ES-I3 (cell line): Measurements from ENCODE around the gene ZNF497.
A peak's percentile ranks its signal among the peaks of the same experiment; 100 is the strongest.
"Not testable (repeated sequence)": the region's sequence is repeated elsewhere in the genome, so short reads cannot be mapped to it uniquely, and the experiment has no call there.

Experiments
- H3K36me3 ChIP-seq: 2 replicates; pipeline ENCODE4 v1.6.1; 2013; ENCODE audit warnings: mild to moderate bottlenecking, low read length, control low read depth, moderate library complexity; ENCODE audit not compliant: insufficient read depth
- H3K4me1 ChIP-seq: 2 replicates; pipeline ENCODE4 v1.6.1; 2013; ENCODE audit warnings: mild to moderate bottlenecking, control low read depth, low read length; ENCODE audit not compliant: insufficient read depth
- H3K9ac ChIP-seq: 2 replicates; pipeline ENCODE4 v1.6.1; 2013; ENCODE audit warnings: low read depth, mild to moderate bottlenecking, low read length, moderate library complexity
- H3K9me3 ChIP-seq: 2 replicates; pipeline ENCODE4 v1.6.1; 2013; ENCODE audit warnings: mild to moderate bottlenecking, low read length, moderate library complexity; ENCODE audit not compliant: control insufficient read depth, insufficient read depth

ZNF497 gene

GRCh38 chr19:58351558-58351878 is 11.0 kb downstream of the ZNF497 start:
- no peaks in the 10 kb centered on the region for H3K4me1 ChIP-seq

DNA sequence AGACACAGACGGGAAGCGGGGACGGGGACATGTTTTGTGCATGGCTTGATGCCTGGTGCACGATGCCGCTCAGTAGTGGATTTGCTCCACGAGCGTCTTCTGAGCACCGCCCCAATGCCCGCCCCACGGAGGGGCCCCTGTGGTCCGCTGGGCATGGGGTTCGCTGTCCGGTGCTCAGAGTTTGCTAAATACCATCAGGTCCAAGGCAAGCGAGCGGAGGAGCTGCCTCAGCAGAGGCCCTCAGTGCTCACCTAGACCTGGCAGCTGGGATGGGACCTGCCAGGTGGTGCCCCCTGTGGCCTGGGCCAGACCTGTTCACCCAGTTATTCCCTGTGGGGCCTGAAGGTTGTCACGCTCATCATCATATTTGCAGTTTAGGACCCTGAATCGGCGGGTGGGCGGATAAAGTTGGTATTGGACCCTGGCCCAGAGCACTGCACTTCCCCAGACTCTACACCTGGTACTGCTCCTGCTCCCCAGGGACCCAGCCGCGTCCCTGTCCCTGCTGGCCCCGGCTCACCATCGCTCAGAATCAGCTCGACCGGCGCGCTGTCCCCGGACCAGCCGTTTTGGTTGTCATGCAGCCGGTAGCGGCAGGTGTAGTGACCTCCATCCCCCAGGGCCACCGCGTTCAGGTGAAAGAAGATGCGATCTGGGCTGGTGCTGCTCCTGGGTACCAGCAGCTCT is 11.5 kb downstream of the ZNF497 start:
- no peaks in the 10 kb centered on the region for H3K36me3 ChIP-seq
- no peak overlapping the region for H3K9ac ChIP-seq
- H3K4me1 ChIP-seq = no peaks in the 10 kb centered on the region
- H3K9me3 ChIP-seq = no peaks in the 10 kb centered on the region

More at GRCh38 chr19:58351558-58351878, 11.0 kb downstream of the ZNF497 start:
- H3K36me3 ChIP-seq = no peaks in the 10 kb centered on the region
- no peak overlapping the region for H3K9ac ChIP-seq
- no peaks in the 10 kb centered on the region for H3K9me3 ChIP-seq

DNA sequence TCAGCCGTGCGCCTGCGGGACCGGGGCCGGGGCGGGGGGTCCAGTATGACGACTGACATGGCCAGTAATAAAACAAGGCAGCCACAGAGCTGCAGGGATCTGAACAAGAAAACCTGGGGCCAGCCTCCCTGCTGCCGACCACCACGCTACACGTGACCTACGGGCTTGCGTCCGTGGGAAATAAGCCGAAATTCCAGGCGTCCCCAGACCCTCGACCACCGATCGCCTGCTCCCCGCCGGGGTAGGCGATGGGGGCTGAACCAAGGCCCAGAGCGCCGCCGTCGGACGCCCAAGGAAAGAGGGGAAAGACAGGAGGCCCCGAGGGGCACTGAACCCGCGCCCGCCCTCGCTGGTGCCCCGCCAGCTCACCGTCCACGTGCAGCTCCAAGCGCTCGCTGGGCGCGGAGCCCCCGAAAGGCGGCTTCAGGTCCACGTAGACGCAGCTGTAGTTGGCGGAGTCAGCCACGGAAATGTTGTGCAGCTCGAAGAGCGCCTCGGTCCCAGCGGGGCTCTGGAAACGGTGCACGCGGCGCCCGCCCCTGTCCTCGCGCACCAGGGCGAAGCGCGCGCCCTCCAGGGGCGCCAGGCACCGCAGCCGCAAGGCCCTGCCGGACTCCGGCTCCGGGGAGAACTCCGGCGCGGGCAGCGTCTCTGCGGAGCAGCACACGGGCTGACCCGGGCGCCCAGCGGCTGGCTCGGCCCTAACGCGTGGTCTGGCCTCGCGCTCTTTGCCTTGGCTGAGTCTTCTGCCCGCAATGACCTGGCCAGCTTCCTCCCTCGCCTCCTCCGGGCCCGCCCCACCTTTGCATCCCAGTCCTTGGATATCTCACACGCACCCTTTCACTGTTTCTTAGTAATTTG is 12.3 kb downstream of the ZNF497 start:
- H3K9ac ChIP-seq = no peak overlapping the region
- no peaks in the 10 kb centered on the region for H3K4me1 ChIP-seq

DNA sequence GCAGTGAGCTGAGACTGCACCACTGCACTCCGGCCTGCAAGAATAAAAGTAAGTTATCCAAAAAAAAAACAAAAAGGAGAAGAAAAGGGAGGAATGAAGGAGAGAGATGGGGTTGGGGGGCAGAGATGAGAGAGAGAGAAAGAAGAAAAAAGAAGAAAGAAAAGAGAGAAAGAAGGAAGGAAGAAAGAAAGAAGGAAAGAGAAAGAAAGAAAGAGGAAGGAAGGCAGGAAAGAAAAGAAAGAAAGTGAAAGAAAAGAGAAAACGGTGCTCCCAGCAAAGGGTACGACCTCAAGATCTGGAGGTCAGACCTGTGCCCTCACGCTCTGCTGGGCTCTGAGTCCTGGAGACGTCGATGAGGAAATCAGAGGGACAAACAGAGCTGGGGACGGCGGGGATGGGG is 13.0 kb downstream of the ZNF497 start:
- Histone ChIP-seq H3K9ac (no peak overlapping the region), H3K9me3 (no peaks in the 10 kb centered on the region), H3K4me1 (no peaks in the 10 kb centered on the region), H3K36me3 (0 out of 2 replicates have a peak, but pooled peaks cover 3% of the 10 kb centered on the region)

More for the DNA sequence above, 12.3 kb downstream of the ZNF497 start:
- Histone ChIP-seq H3K9me3 (no peaks in the 10 kb centered on the region), H3K36me3 (0 out of 2 replicates have a peak, but pooled peaks cover 3% of the 10 kb centered on the region)

DNA sequence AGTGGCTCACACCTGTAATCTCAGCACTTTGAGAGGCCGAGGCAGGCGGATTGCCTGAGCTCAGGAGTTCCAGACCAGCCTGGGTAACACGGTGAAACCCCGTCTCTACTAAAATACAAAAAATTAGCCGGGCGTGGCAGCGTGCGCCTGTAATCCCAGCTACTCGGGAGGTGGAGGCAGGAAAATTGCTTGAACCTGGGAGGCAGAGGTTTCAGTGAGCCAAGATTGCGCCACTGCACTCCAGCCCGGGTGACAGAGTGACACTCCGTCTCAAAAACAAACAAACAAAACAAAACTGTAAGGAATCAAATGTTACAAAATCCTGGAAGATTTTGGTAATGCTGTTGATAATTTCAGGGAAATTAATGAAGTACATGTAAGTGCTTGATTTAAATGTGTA is 14.5 kb downstream of the ZNF497 start:
- H3K9ac ChIP-seq = peak overlapping the region; percentile 99
- H3K4me1 ChIP-seq, H3K9me3 ChIP-seq, H3K36me3 ChIP-seq: not testable (repeated sequence)

- Histone ChIP-seq H3K9me3 (no peaks in the 10 kb centered on the region), H3K9ac (peak overlapping the region; percentile 99), H3K36me3 (0 out of 2 replicates have a peak, but pooled peaks cover 3% of the 10 kb centered on the region)
Observed at GRCh38 chr19:58346961-58347929, 15.3 kb downstream of the ZNF497 start.

DNA sequence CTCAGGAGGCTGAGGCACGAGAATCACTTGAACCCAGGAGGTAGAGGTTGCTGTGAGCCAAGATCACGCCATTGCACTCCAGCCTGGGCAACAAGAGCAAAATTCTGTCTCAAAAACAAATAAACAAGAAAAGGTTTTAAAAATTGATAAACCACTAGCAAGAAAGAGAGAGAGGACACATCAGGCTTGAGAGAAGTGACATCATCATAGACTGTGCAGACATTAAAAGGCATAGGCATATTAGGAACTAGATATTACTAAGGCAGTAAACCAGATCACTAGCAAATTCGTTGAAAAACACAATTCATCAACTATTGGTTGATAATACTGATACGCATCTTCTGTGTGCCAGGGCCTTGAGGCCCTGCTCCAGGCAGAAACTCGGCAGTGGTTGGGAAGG is 17.0 kb downstream of the ZNF497 start:
- H3K9me3 ChIP-seq = no peaks in the 10 kb centered on the region
- H3K36me3 ChIP-seq = 0 out of 2 replicates have a peak, but pooled peaks cover 3% of the 10 kb centered on the region
- no peak overlapping the region for H3K9ac ChIP-seq
- no peaks in the 10 kb centered on the region for H3K4me1 ChIP-seq

More at GRCh38 chr19:58346961-58347929, 15.3 kb downstream of the ZNF497 start:
- no peaks in the 10 kb centered on the region for H3K4me1 ChIP-seq

DNA sequence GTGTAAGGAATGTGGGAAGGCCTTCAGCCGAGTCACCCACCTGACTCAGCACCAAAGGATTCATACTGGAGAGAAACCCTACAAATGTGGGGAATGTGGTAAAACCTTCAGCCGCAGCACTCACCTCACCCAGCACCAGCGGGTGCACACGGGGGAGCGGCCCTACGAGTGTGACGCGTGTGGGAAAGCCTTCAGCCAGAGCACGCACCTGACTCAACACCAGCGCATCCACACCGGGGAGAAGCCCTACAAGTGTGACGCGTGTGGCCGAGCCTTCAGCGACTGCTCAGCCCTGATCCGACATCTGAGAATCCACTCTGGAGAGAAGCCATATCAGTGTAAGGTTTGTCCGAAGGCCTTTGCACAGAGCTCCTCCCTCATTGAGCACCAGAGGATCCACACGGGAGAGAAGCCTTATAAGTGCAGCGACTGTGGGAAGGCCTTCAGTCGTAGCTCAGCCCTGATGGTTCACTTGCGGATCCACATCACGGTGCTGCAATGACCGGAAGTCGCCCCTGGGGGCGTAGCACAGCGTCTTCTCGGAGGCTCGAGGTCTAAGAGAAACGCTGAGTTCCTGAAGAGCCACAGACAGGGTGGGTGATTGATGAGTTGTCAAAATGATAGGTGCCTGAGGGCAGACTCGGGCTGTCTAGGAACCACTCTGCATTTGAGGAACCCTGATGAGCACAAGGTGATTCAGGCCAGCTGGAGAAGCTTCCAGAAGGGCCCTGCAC is 23.6 kb downstream of the ZNF497 start:
- Histone ChIP-seq H3K4me1 (no peaks in the 10 kb centered on the region), H3K36me3 (no peaks in the 10 kb centered on the region), H3K9me3 (peaks cover 3% of the 10 kb centered on the region; the same call in 1 of the 2 replicates)

GRCh38 chr19:58338336-58338735 is 24.2 kb downstream of the ZNF497 start:
- Histone ChIP-seq H3K36me3 (no peaks in the 10 kb centered on the region), H3K9ac (no peak overlapping the region), H3K9me3 (peaks cover 3% of the 10 kb centered on the region; the same call in 1 of the 2 replicates), H3K4me1 (no peaks in the 10 kb centered on the region)

More for the DNA sequence above, 23.6 kb downstream of the ZNF497 start:
- H3K9ac ChIP-seq = no peak overlapping the region

DNA sequence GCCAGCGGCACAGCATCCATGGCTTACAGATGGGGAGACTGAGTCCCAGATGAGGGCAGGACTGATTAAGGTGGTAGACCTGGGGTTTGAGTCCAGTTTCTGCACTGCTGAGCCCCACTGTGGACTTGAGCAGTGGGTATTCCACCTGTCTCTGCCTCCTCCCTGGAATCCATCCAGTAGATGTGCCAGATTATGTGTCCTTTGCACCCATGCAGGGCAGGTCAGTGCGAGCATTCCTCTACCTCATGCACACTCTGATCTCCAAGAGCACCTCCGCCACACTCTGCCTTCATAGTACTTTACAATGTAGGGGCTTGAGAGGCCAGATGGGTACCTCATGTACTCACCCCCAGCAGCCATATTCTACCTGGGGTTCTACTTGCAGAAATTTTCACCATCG is 25.7 kb downstream of the ZNF497 start:
- H3K4me1 ChIP-seq = no peaks in the 10 kb centered on the region
- H3K9ac ChIP-seq = no peak overlapping the region
- no peaks in the 10 kb centered on the region for H3K36me3 ChIP-seq
- H3K9me3 ChIP-seq = peaks cover 3% of the 10 kb centered on the region; the same call in 1 of the 2 replicates

DNA sequence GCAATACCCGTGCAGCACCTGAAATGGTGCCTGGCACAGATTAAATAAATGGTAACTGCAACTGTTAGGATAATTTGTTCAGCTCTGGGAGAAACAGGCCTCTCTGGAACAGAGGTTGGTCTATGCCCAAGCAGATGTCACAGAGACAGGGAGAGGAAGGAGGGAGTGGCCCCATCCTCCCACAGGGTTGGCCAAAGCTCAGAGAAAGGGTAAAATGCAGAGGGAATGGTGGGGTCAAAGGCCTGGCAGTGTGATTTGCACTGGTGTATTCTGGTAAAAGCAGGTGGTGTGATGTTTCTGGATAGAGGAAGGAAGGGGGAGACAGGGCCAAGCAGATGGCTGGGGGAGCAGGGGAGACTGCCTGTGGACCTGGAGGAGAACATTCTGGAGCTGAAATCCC is 26.3 kb downstream of the ZNF497 start:
- H3K9me3 ChIP-seq = peaks cover 3% of the 10 kb centered on the region; the same call in 1 of the 2 replicates
- H3K36me3 ChIP-seq = no peaks in the 10 kb centered on the region
- no peak overlapping the region for H3K9ac ChIP-seq
- no peaks in the 10 kb centered on the region for H3K4me1 ChIP-seq

DNA sequence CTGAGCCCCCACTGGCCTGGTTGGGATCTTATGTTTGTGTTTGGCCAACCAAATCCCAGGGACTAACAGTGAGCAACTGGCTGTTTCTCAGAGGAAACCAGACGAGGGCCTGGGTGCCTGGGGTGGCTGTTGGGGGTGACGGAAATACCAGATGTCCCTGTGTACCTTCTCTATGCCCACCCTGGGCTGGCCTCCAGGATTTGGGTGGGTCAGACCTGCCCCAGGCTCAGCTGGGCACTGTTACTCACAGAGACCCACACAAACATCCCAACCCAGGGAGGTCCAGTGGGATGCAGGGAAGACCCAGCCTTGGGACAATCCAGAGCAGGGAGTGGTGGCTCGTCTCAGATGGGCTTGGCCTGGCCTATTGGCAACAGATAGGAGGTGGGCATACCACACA is 26.9 kb downstream of the ZNF497 start:
- peaks cover 3% of the 10 kb centered on the region; the same call in 1 of the 2 replicates for H3K9me3 ChIP-seq

DNA sequence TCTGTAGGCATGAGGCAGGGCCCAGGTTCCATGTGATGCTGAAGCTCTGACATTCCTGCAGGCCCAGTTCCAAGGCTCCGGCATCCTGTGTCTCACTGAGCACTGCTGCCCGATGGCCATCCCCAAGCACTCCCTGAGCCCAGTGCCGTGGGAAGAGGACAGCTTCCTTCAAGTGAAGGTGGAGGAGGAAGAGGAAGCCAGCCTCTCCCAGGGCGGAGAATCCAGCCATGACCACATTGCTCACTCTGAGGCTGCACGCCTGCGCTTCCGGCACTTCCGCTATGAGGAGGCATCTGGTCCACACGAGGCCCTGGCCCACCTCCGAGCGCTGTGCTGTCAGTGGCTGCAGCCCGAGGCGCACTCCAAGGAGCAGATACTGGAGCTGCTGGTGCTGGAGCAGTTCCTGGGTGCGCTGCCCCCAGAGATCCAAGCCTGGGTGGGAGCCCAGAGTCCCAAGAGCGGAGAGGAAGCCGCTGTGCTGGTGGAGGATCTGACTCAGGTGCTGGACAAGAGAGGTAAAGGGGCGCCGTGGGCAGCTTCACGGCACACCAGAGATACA is 27.8 kb downstream of the ZNF497 start:
- Histone ChIP-seq H3K36me3 (no peaks in the 10 kb centered on the region), H3K4me1 (peaks cover 4% of the 10 kb centered on the region; the same call in 1 of the 2 replicates), H3K9me3 (peaks cover 3% of the 10 kb centered on the region; the same call in 1 of the 2 replicates), H3K9ac (no peak overlapping the region)

More for the DNA sequence above, 26.9 kb downstream of the ZNF497 start:
- no peak overlapping the region for H3K9ac ChIP-seq
- H3K4me1 ChIP-seq = peaks cover 3% of the 10 kb centered on the region; the same call in 1 of the 2 replicates
- no peaks in the 10 kb centered on the region for H3K36me3 ChIP-seq
